Astrocyte of the spinal cord (primary cell): ENCODE measurements around the gene FKBP1B.

Experiments used
- DNase-seq: peaks from one replicate; pipeline ENCODE4 v3.0.0; 2011; ENCODE audit warnings: low read depth, low spot score
- H3K4me3 ChIP-seq: 2 replicates; pipeline ENCODE4 v1.5.1; 2011; ENCODE audit warnings: low read depth, mild to moderate bottlenecking, low read length, moderate library complexity
- in situ Hi-C: cut with HindIII; loops from 2 replicates; pipeline ENCODE4 v1.10.0; 2017; ENCODE audit warnings: low sequenced_read_pairs
- TF ChIP-seq, protein P1 (sequence below): IDR thresholded peaks from 2 replicates; pipeline ENCODE4 v1.5.1; 2012; ENCODE audit warnings: low read depth, mild to moderate bottlenecking, low read length, inconsistent platforms

FKBP1B gene

DNA sequence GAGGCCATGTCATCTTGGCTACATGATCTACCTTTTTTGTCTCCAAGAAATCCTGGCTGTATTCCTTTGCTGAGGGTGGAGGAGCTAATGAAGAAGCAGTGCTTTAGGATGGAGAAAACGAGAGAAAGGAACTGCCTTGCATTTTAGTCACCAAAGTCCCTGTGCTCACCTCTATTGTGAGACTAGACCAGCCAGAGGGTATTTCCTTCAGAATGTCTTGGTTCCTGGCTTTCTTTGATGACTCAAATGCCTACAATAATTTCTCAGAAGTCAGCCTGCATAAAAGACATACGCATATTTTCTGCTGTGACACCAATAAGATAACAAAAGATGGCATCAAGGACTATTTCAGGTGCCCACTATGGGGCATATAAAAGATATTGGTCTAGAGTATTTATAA lies 15.8 kb downstream of the FKBP1B start:
- H3K4me3 ChIP-seq: no peak overlapping the region
- DNase-seq: no peak
- in situ Hi-C loops: no loop called here
- TF ChIP-seq, protein P1, sequence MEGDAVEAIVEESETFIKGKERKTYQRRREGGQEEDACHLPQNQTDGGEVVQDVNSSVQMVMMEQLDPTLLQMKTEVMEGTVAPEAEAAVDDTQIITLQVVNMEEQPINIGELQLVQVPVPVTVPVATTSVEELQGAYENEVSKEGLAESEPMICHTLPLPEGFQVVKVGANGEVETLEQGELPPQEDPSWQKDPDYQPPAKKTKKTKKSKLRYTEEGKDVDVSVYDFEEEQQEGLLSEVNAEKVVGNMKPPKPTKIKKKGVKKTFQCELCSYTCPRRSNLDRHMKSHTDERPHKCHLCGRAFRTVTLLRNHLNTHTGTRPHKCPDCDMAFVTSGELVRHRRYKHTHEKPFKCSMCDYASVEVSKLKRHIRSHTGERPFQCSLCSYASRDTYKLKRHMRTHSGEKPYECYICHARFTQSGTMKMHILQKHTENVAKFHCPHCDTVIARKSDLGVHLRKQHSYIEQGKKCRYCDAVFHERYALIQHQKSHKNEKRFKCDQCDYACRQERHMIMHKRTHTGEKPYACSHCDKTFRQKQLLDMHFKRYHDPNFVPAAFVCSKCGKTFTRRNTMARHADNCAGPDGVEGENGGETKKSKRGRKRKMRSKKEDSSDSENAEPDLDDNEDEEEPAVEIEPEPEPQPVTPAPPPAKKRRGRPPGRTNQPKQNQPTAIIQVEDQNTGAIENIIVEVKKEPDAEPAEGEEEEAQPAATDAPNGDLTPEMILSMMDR: no peak

DNA sequence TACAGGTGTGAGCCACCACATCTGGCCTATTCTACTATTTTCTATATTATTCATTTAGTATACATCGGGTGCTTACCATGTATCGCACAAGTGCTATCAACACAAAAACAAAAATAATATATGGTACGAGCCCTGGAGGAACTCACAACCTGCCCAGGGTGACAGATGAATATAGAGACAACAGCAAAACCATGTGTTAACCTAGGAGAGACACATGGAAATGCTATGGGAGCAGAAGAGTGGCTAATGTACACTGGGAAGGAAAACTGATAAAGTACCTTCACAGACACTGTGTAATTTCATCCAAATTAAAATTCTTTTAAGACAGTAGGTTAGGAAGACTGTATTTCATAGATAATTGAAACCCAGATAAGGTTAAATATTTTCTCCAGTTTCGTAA lies 22.7 kb downstream of the FKBP1B start:
- in situ Hi-C loops: no loop called here
- no peak for DNase-seq
- H3K4me3 ChIP-seq: no peak overlapping the region
- TF ChIP-seq, protein P1: no peak

DNA sequence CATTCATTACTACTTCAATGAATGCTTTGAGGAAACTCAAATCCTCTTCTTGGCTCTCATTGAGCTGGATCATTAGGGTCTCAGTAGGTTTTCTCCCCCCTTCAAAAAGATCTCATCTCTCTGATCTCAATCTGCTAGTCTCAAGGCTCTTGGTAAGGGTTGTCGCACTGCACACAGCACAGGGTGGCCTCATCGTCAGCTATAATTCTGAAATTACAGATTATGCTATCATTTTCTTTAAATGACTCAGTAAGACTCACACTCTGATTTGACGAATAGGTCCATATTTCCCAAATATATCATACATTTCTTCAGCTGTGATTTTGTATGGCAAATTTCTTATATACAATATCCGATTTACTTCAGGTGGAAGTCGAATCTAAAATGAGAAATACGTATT lies 24.3 kb downstream of the FKBP1B start:
- DNase-seq: no peak
- TF ChIP-seq, protein P1: no peak
- H3K4me3 ChIP-seq: no peak overlapping the region
- in situ Hi-C loops: no loop called here

DNA sequence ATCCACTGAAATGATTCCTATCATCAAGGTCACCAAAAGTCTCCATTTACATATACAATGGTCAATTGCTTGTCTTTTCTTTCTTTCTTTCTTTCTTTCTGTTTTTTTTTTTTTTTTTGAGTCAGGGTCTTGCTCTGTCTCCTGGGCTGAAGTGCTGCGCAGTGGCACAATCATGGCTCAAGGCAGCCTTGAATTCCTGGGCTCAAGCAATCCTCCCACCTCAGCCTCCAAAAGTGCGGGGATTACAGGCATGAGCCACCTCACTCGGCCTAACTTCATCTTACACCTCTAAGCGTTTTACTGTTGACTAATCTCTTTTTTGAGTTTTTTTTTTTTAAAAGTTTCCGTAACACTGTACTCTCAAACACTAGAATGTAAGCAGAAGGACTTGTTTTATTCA lies 25.7 kb downstream of the FKBP1B start:
- DNase-seq: no peak
- TF ChIP-seq, protein P1: no peak
- in situ Hi-C loops: no loop called here
- peak overlapping the region; percentile 98 for H3K4me3 ChIP-seq

DNA sequence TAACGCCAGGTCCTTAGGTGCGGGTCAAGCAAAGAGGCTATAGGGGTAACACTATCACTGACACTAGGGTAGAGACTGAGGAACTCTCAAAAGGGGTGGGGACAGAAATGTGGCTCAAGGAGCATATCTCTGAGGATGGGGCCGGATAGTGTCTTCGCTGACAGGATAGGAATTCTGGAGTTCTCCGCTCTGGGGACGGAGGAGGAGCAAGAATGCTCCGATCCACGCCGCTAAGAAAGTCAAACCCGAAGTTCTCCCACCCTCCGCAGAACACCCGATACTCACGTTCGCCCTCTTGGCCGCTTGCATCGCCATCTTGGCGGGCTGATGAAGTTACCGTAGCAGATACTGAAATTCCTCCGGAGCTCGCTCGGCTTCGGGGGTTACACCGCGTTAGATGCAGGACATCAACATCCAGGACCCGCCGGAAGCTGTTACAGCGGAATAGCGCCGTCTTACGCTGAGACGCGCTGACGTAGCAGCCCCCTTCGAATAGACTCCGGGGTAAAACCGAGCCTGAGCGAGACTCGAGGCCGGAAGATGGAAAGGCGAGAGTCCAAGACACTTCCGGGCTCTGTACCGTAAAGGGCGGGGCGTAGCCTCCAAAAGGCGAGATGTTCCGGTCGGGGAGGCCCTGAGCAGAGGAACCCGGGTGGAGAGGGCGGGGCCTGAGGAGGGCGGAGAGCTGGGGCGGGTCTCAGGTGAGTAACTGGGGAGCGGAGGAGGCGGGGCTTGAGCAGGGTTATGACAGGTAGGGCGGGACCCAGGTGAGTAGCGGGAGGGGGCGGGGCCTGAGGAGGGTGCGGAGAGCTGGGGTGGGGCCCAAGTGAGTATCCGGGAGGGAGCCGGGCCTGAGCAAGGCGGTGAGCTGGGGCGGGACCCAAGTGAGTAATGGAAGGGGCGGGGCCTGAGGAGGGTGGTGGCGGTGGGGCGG lies 26.6 kb downstream of the FKBP1B start, which contains the start of gene SF3B6:
Gene SF3B6, minus strand, starts transcription at position 412 of the 934 bp plus-strand sequence. Its CDS starts 97 bp downstream, at position 315.
- peak; percentile 99 for DNase-seq
- TF ChIP-seq, protein P1: no peak
- peak within 1 kb of the TSS; percentile 98 for H3K4me3 ChIP-seq
- in situ Hi-C loops: no loop called here

DNA sequence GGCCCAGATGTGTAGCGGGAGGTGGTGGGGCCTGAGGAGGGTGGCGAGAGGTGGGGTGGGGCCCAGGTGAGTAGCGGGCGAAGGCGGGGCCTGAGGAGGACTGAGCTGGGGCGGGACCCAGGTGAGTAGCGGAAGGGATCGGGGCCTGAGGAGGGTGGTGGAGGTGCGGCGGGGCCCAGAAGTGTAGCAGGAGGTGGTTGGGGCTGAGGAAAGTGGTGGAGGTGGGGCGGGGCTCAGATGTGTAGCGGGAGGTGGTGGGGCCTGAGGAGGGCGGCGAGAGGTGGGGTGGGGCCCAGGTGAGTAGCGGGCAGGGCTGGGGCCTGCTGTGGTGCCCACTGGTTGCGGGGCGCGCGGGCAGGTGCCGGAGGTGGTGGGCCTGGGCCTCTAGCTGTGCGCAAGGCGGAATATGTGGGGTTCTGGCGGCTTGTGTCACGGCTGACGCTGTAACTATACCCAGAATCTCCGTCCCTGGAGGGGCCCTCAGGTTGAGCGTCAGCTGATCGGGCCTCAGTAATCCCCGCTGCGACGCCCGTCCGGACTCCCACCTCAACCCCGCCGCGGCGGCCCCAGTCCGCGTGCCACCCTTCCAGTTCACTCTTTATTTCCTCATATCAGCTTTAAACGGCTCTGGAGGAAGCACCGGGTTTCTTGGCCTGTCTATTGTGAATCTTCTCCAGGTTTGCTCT lies 27.5 kb downstream of the FKBP1B start:
- TF ChIP-seq, protein P1: no peak
- in situ Hi-C loops: no loop called here
- peak overlapping the region; percentile 98 for H3K4me3 ChIP-seq
- peak; percentile 17 for DNase-seq
